Thyroid gland (tissue), 4 donors: ENCODE measurements around the gene TUBB2B. TPM values are rescaled to one million over a fixed set of nuclear protein-coding genes. Genes with fewer than 3 reads are reported as not detected.
"Not testable (repeated sequence)": the region's sequence is repeated elsewhere in the genome, so short reads cannot be mapped to it uniquely, and the experiment has no call there.

Experiments
- DNase-seq, 2 donors: peaks; one replicate each; pipeline ENCODE4 v3.0.0-alpha.2; 2019
- H3K27ac ChIP-seq, 3 donors: fragments of 200-600 bp; sonication (generic); 1 replicate in 2 of 3; 2 replicates in 1 of 3; pipeline ENCODE4 v1.5.1; 2016 to 2019; ENCODE audit warnings: mild to moderate bottlenecking in 1 of 3, moderate library complexity in 1 of 3
- H3K27me3 ChIP-seq: fragments of 200-600 bp; sonication (generic); one replicate; pipeline ENCODE4 v1.5.1; 2019
- H3K36me3 ChIP-seq, 2 donors: fragments of 200-600 bp; sonication (generic); one replicate each; pipeline ENCODE4 v1.5.1; 2016 to 2019
- H3K4me1 ChIP-seq, 2 donors: fragments of 200-600 bp; sonication (generic); one replicate each; pipeline ENCODE4 v1.5.1; 2017 to 2019
- H3K4me3 ChIP-seq, 3 donors: fragments of 200-600 bp; sonication (generic); replicated peaks in 1 of 3; 1 replicate in 2 of 3; 2 replicates in 1 of 3; pipeline ENCODE4 v1.5.1; 2016; ENCODE audit warnings: mild to moderate bottlenecking in 1 of 3
- H3K9me3 ChIP-seq: fragments of 200-600 bp; sonication (generic); one replicate; pipeline ENCODE4 v1.5.1; 2017
- POLR2A ChIP-seq, 2 donors: fragments of 450-650 bp; IDR thresholded peaks; one replicate each; pipeline ENCODE4 v1.6.1; 2017; ENCODE audit warnings: antibody characterized with exemption in 2 of 2, mild to moderate bottlenecking in 2 of 2, moderate library complexity in 1 of 2
- WGBS, 2 donors: methylation state at CpG; one replicate each; pipeline ENCODE4 v1.1.5; 2017; 5-methylcytosine and 5-hydroxymethylcytosine counted together
- intact Hi-C: fragments of 100-400 bp; cut with DNase I; formaldehyde crosslinking; loops from one replicate; pipeline ENCODE4 v1.15.1; 2023
- total RNA-seq, 4 donors: library from RNA; depleted of rRNA; stranded (reverse); fragments of >200 nt; gene quantifications; one replicate each; pipeline ENCODE4 v1.2.3, GENCODE V29; 2016
- TF ChIP-seq, protein P1 (sequence below), 6 experiments: fragments of 200-600 bp in 3 of 6; fragments of 450-650 bp in 3 of 6; sonication (generic) in 3 of 6; IDR thresholded peaks; one replicate each; pipeline ENCODE4 v1.5.1; 2016 to 2019; ENCODE audit warnings: antibody characterized with exemption in 6 of 6, mild to moderate bottlenecking in 2 of 6, inconsistent platforms in 1 of 6, moderate library complexity in 1 of 6

The TUBB2B gene
- total RNA-seq, 4 donors from 2014 or later = 1.1 to 6.1 (median 3.5) TPM; not detected in 1

DNA sequence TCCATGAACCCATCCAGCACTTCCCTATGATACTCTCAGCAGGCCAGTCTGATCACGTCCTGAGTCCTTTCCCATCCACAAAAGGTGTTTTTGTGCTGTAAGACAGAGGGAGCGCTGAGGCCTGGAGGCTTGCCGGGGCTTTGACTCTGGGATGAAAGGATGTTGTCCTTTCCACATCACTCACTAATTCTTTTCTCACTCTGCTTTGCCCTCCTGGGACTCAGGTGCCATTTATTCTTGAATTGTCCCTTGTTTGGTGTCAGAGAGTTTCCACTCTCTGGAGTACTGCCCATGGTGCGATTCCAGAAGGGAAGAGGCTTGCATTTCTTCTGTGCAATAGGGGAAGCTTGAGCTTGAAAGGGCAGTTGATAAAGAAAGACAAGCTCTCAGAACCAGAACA, 15.3 kb upstream of the TUBB2B start:
- no peak for TF ChIP-seq POLR2A (IDR thresholded peaks at IDR 0.05)
- TF ChIP-seq, protein P1, sequence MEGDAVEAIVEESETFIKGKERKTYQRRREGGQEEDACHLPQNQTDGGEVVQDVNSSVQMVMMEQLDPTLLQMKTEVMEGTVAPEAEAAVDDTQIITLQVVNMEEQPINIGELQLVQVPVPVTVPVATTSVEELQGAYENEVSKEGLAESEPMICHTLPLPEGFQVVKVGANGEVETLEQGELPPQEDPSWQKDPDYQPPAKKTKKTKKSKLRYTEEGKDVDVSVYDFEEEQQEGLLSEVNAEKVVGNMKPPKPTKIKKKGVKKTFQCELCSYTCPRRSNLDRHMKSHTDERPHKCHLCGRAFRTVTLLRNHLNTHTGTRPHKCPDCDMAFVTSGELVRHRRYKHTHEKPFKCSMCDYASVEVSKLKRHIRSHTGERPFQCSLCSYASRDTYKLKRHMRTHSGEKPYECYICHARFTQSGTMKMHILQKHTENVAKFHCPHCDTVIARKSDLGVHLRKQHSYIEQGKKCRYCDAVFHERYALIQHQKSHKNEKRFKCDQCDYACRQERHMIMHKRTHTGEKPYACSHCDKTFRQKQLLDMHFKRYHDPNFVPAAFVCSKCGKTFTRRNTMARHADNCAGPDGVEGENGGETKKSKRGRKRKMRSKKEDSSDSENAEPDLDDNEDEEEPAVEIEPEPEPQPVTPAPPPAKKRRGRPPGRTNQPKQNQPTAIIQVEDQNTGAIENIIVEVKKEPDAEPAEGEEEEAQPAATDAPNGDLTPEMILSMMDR (IDR thresholded peaks at IDR 0.05) = no peak
- Histone ChIP-seq H3K27me3 (no peaks in the 10 kb centered on the region), H3K9me3 (no peaks in the 10 kb centered on the region), H3K4me1 (peaks cover 0 to under 1% of the 10 kb centered on the region in 2 donors), H3K27ac (no peak overlapping the region), H3K4me3 (no peak overlapping the region), H3K36me3 (no peaks in the 10 kb centered on the region)
- 86 to 90% methylated on average over 4 of the region's 4 CpGs for WGBS, 2 donors
- no peak for DNase-seq
- intact Hi-C loops = no loop called here

DNA sequence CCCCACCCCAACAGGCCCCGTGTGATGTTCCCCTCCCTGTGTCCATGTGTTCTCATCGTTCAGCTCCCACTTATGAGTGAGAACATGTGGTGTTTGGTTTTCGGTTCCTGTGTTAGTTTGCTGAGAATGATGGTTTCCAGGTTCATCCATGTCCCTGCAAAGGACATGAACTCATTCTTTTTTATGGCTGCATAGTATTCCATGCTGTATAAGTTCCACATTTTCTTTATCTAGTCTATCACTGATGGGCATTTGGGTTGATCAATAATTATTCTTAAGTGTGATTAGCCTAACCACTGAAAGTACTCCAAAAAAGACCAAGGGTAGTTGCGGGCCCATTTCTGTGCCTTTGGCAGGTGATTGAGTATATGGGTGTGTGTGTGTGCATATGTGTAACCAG, 14.3 kb upstream of the TUBB2B start:
- intact Hi-C loops, H3K9me3 ChIP-seq, H3K4me3 ChIP-seq, H3K4me1 ChIP-seq, H3K27ac ChIP-seq, DNase-seq, H3K36me3 ChIP-seq, H3K27me3 ChIP-seq: not testable (repeated sequence)
- 93 to 94% methylated on average over 4 of the region's 4 CpGs for WGBS, 2 donors

DNA sequence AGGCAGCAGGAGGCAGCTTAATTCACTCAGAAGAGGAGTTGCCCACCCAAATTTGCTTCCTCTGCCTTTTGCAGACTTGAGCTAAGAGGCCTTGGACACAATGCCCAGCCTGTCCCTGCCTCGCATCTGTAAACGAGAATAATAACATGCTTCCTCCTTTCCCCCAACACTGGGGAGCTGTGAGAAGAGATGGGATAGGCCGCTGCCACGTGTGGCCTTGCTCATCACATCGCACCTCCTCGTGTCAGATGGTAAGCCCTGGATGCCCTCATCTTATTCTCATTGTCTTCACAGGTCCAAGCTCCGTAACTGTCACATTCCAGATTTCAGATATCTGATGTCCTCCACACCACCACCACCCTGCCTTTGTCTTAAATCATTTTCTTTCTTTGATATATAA, 13.1 kb upstream of the TUBB2B start:
- Histone ChIP-seq H3K4me1 (no peaks in the 10 kb centered on the region), H3K27ac (no peak overlapping the region), H3K4me3 (no peak overlapping the region), H3K9me3 (no peaks in the 10 kb centered on the region), H3K27me3 (no peaks in the 10 kb centered on the region), H3K36me3 (no peaks in the 10 kb centered on the region)
- intact Hi-C loops = no loop called here
- TF ChIP-seq, protein P1 (IDR thresholded peaks at IDR 0.05) = no peak
- no peak for TF ChIP-seq POLR2A (IDR thresholded peaks at IDR 0.05)
- WGBS, 2 donors = 85 to 91% methylated on average over 7 of the region's 7 CpGs
- DNase-seq = no peak

DNA sequence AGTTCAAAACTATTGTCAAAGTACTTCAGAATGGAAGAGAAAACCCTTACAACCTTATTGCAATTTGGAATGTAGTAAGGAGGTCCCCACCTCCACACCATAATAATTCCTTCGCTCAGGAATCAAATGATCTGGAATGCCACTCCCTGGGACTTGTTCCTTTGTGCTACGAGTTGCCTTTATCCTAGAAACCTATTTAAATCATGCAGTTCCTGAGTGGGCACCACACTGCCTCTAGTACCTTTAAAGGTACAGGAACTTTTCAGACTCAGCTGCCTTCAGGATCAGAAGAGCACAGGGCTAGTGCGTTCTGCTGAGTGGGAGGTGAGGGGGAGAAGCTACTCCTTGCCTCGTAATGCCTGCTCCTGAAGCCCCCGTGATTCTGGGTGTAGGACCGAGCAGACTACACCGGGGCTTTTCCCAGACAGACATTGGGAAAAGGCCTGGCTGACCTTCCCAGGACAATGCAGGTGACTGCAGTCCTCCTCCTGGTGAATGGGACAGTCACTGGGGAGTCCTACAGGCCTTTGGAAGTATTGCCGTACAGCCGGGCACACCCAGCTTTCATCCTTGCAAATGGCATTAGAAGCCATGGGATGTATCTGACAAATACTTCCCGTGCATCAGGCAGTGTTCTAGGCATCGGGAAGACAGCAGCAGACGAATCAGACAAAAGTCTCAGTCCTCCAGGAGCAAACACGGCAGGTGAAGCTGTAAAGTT, 11.8 kb upstream of the TUBB2B start:
- 88 to 90% methylated on average over 13 of the region's 13 CpGs for WGBS, 2 donors
- Histone ChIP-seq H3K4me1 (no peaks in the 10 kb centered on the region), H3K9me3 (no peaks in the 10 kb centered on the region), H3K27me3 (no peaks in the 10 kb centered on the region), H3K36me3 (no peaks in the 10 kb centered on the region), H3K27ac (no peak overlapping the region), H3K4me3 (no peak overlapping the region)
- DNase-seq = no peak
- intact Hi-C loops = no loop called here
- no peak for TF ChIP-seq POLR2A (IDR thresholded peaks at IDR 0.05)
- TF ChIP-seq, protein P1 (IDR thresholded peaks at IDR 0.05) = no peak

DNA sequence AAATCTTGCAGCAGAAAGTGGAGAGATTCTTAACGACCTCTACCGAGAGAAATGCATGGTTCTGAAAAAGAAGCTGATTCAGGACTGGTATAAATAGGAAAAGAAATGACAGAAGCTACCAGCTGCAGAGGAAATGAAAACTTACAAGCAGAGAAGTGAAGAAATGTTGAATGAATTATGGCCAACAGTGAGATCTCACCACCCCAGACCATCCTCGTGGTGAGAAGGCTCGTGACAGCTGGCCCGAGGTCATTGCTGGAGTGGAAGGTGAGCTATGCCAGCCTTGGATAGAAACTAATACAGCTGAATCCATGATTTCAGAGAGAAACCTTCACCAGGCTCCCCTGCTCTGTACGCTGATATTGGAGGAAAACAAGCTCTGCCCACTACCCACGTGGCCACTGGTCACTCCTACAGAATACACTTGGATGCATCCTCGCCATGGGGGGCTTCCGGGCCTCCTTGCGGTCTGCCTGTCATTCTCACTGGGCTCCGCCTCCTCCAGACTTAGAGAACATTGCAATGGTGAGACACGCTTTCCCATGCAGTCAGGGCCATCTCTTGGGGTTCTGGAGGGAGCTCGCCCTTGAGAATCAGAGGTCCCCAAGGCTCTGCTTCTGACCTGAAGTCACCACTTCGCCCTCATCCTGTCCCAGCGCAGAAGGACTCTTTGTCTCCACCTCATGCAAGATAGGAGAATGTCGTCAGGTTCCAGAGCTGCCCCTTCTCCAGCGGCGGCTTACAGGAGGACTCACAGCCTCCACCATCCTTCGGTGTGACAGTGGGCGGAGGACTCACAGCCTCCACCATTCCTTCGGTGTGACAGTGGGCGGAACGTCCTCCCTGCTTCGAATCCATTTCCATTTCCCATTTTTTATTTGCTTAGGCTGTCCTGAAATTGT, 10.6 kb upstream of the TUBB2B start:
- Histone ChIP-seq H3K36me3 (no peaks in the 10 kb centered on the region), H3K9me3 (no peaks in the 10 kb centered on the region), H3K27ac (no peak overlapping the region), H3K27me3 (no peaks in the 10 kb centered on the region), H3K4me3 (no peak overlapping the region), H3K4me1 (no peaks in the 10 kb centered on the region)
- intact Hi-C loops = no loop called here
- DNase-seq = no peak
- TF ChIP-seq POLR2A (IDR thresholded peaks at IDR 0.05) = no peak
- TF ChIP-seq, protein P1 (IDR thresholded peaks at IDR 0.05) = no peak
- WGBS, 2 donors = 82 to 83% methylated on average over 24 of the region's 24 CpGs
